A549 (cell line): Measurements from ENCODE around the gene GABBR2.

ENCODE experiments used
- JUN ChIP-seq, 2 experiments: fragments of >200 bp; sonication (Bioruptor Twin); formaldehyde crosslinking; IDR thresholded peaks; 2 replicates in 1 of 2; 3 replicates in 1 of 2; pipeline ENCODE4 v1.6.1; 2016 to 2017
- TF ChIP-seq, protein P1 (sequence below): IDR thresholded peaks from 2 replicates; pipeline ENCODE4 v1.6.1; 2012

GRCh38 chr9:98339987-98340800, 368.5 kb downstream of the GABBR2 start:
- no peak for TF ChIP-seq JUN (IDR thresholded peaks at IDR 0.05)
- TF ChIP-seq, protein P1, sequence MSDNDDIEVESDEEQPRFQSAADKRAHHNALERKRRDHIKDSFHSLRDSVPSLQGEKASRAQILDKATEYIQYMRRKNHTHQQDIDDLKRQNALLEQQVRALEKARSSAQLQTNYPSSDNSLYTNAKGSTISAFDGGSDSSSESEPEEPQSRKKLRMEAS, result no peak
